Erythroblast (primary cell): Measurements from ENCODE around the gene MVD.
"Not testable (repeated sequence)": the region's sequence is repeated elsewhere in the genome, so short reads cannot be mapped to it uniquely, and the experiment has no call there.

Experiments
- DNase-seq, 2 experiments: peaks; one replicate each; lab custom pipeline; 2025; lab: John Stamatoyannopoulos, UW
- GATA1 ChIP-seq: IDR thresholded peaks from 2 replicates; pipeline ENCODE4 v1.6.1; 2011; ENCODE audit warnings: low read depth, mild to moderate bottlenecking, control low read depth, low read length, moderate library complexity
- POLR2A ChIP-seq: IDR thresholded peaks from 2 replicates; pipeline ENCODE4 v1.6.1; 2011; ENCODE audit warnings: mild to moderate bottlenecking, low read length

Gene MVD

GRCh38 chr16:88617268-88618031 is 45.4 kb downstream of the MVD start:
- TF ChIP-seq POLR2A (no peak), GATA1 (no peak)
- DNase-seq: no peak

- no peak for TF ChIP-seq POLR2A
- no peak for TF ChIP-seq GATA1
- no peak for DNase-seq
Observed at GRCh38 chr16:88616736-88617135, 46.2 kb downstream of the MVD start.

GRCh38 chr16:88616320-88616719 is 46.6 kb downstream of the MVD start:
- TF ChIP-seq GATA1: no peak
- no peak for TF ChIP-seq POLR2A
- DNase-seq: no peak

- DNase-seq: no peak
- no peak for TF ChIP-seq POLR2A
- TF ChIP-seq GATA1: no peak
Observed at GRCh38 chr16:88614818-88615580, 47.9 kb downstream of the MVD start.

GRCh38 chr16:88613911-88614817 is 48.7 kb downstream of the MVD start:
- DNase-seq: no peak
- TF ChIP-seq GATA1 (no peak), POLR2A (no peak)

GRCh38 chr16:88613293-88613692 is 49.6 kb downstream of the MVD start:
- DNase-seq: no peak
- TF ChIP-seq GATA1 (no peak), POLR2A (no peak)

- TF ChIP-seq GATA1: no peak
- TF ChIP-seq POLR2A: no peak
- no peak for DNase-seq
Observed at GRCh38 chr16:88610909-88611812, 51.7 kb downstream of the MVD start.

- no peak for TF ChIP-seq GATA1
- no peak for TF ChIP-seq POLR2A
- DNase-seq: no peak
Observed at GRCh38 chr16:88610080-88610479, 52.8 kb downstream of the MVD start.

- DNase-seq: not testable (repeated sequence)
Observed at GRCh38 chr16:88609426-88609825, 53.5 kb downstream of the MVD start.

GRCh38 chr16:88608076-88608475 is 54.8 kb downstream of the MVD start:
- TF ChIP-seq GATA1 (no peak), POLR2A (no peak)
- DNase-seq: no peak

GRCh38 chr16:88606148-88606757 is 56.6 kb downstream of the MVD start:
- DNase-seq: no peak

GRCh38 chr16:88605186-88606147 is 57.4 kb downstream of the MVD start:
- TF ChIP-seq POLR2A (no peak), GATA1 (no peak)
- no peak for DNase-seq

More at GRCh38 chr16:88606148-88606757, 56.6 kb downstream of the MVD start:
- TF ChIP-seq GATA1 (no peak), POLR2A (no peak)

GRCh38 chr16:88602091-88602490 is 60.8 kb downstream of the MVD start:
- TF ChIP-seq GATA1 (no peak), POLR2A (no peak)
- no peak for DNase-seq
